ENCODE results near the gene RPP25L. TPM values are rescaled to one million over a fixed set of nuclear protein-coding genes. Genes with fewer than 3 reads are reported as not detected.

RPP25L gene
- polyA plus RNA-seq, 1 experiment, result 38.8 TPM

GRCh38 chr9:34579104-34579807 lies 32.6 kb downstream of the RPP25L start:
- no peak overlapping the region for H3K4me3 ChIP-seq (ENCODE audit: low read depth, low read length)
- no peaks in the 10 kb centered on the region for H3K36me3 ChIP-seq (ENCODE audit: control insufficient read depth, insufficient read depth, low read length)
- ChIA-PET POLR2A (no interaction called here), CTCF (interaction anchor here (1.6 to 6.9 kb wide), 3 partner anchors 13 to 32 kb away, joined by 7 to 52 read pairs (median 9); no protein-coding TSS in a partner anchor)
- DNase-seq (ENCODE audit: low read depth), result no peak
- peaks cover 38% of the 10 kb centered on the region for H3K27me3 ChIP-seq (ENCODE audit: control insufficient read depth, insufficient read depth, low read length)
- no peak for TF ChIP-seq CTCF (IDR thresholded peaks at IDR 0.05; ENCODE audit: insufficient read depth, low read depth, low read length)

GRCh38 chr9:34578241-34579103 lies 33.4 kb downstream of the RPP25L start:
- no peak for TF ChIP-seq CTCF (IDR thresholded peaks at IDR 0.05; ENCODE audit: insufficient read depth, low read depth, low read length)
- H3K27me3 ChIP-seq (ENCODE audit: control insufficient read depth, insufficient read depth, low read length), result peaks cover 38% of the 10 kb centered on the region
- POLR2A ChIA-PET, result no interaction called here
- no peak for DNase-seq (ENCODE audit: low read depth)
- H3K4me3 ChIP-seq (ENCODE audit: low read depth, low read length), result no peak overlapping the region
- CTCF ChIA-PET, result interaction anchor here (2.1 to 6.9 kb wide), 2 partner anchors 14 to 31 kb away, joined by 9 to 52 read pairs; no protein-coding TSS in a partner anchor
- H3K36me3 ChIP-seq (ENCODE audit: control insufficient read depth, insufficient read depth, low read length), result no peaks in the 10 kb centered on the region

GRCh38 chr9:34577400-34578240 lies 34.3 kb downstream of the RPP25L start:
- Histone ChIP-seq H3K27me3 (ENCODE audit: control insufficient read depth, insufficient read depth, low read length) (peaks cover 35% of the 10 kb centered on the region), H3K36me3 (ENCODE audit: control insufficient read depth, insufficient read depth, low read length) (no peaks in the 10 kb centered on the region), H3K4me3 (ENCODE audit: low read depth, low read length) (no peak overlapping the region)
- TF ChIP-seq CTCF (IDR thresholded peaks at IDR 0.05; ENCODE audit: insufficient read depth, low read depth, low read length), result no peak
- ChIA-PET POLR2A (no interaction called here), CTCF (interaction anchor here (0.8 to 6.9 kb wide), 5 partner anchors 14 to 174 kb away, joined by 4 to 52 read pairs (median 6); no protein-coding TSS in a partner anchor)
- no peak for DNase-seq (ENCODE audit: low read depth)

GRCh38 chr9:34576597-34577399 lies 35.1 kb downstream of the RPP25L start:
- Histone ChIP-seq H3K36me3 (ENCODE audit: control insufficient read depth, insufficient read depth, low read length) (no peaks in the 10 kb centered on the region), H3K4me3 (ENCODE audit: low read depth, low read length) (no peak overlapping the region), H3K27me3 (ENCODE audit: control insufficient read depth, insufficient read depth, low read length) (peaks cover 34% of the 10 kb centered on the region)
- no peak for TF ChIP-seq CTCF (IDR thresholded peaks at IDR 0.05; ENCODE audit: insufficient read depth, low read depth, low read length)
- POLR2A ChIA-PET, result no interaction called here
- no peak for DNase-seq (ENCODE audit: low read depth)
- CTCF ChIA-PET, result interaction anchor here (0.8 to 2.0 kb wide), 5 partner anchors 15 to 173 kb away, joined by 4 to 6 read pairs (median 5); no protein-coding TSS in a partner anchor
